RWPE2 (cell line): Measurements from ENCODE around the gene TFAP2B.
A peak's percentile ranks its signal among the peaks of the same experiment; 100 is the strongest.

ENCODE experiments used
- ATAC-seq: fragments of 200-7000 bp; cut with Tn5 transposase; 3 replicates; pipeline ENCODE4 v1.9.1; 2021; ENCODE audit warnings: low read depth
- DNase-seq: peaks from one replicate; pipeline ENCODE4 v3.0.0-alpha.2; 2020; ENCODE audit warnings: low spot score
- H3K27ac ChIP-seq: fragments of 450-650 bp; 2 replicates; pipeline ENCODE4 v1.5.1; 2017; ENCODE audit warnings: mild to moderate bottlenecking; ENCODE audit not compliant: poor library complexity, severe bottlenecking
- H3K27me3 ChIP-seq: fragments of 250-450 bp; sonication (Bioruptor Pico); 2 replicates; pipeline ENCODE4 v1.5.1; 2021; ENCODE audit warnings: mild to moderate bottlenecking, moderate library complexity; ENCODE audit not compliant: insufficient read depth, poor library complexity, severe bottlenecking
- H3K36me3 ChIP-seq: fragments of 250-450 bp; sonication (Bioruptor Pico); 2 replicates; pipeline ENCODE4 v1.5.1; 2020; ENCODE audit warnings: low read depth, mild to moderate bottlenecking, moderate library complexity
- H3K4me1 ChIP-seq: fragments of 250-450 bp; sonication (Bioruptor Pico); 2 replicates; pipeline ENCODE4 v1.5.1; 2021; ENCODE audit warnings: mild to moderate bottlenecking, moderate library complexity; ENCODE audit not compliant: insufficient read depth, poor library complexity, severe bottlenecking
- H3K4me3 ChIP-seq: fragments of 250-450 bp; sonication (Bioruptor Pico); 2 replicates; pipeline ENCODE4 v1.5.1; 2021; ENCODE audit warnings: mild to moderate bottlenecking, moderate library complexity; ENCODE audit not compliant: severe bottlenecking
- H3K9me3 ChIP-seq: fragments of 250-450 bp; sonication (Bioruptor Pico); 2 replicates; pipeline ENCODE4 v1.5.1; 2021; ENCODE audit warnings: mild to moderate bottlenecking, moderate library complexity; ENCODE audit not compliant: severe bottlenecking
- CTCF ChIP-seq: fragments of 450-650 bp; IDR thresholded peaks from one replicate; pipeline ENCODE4 v1.5.1; 2017; ENCODE audit warnings: mild to moderate bottlenecking, moderate library complexity; ENCODE audit not compliant: poor library complexity, severe bottlenecking

TFAP2B gene

GRCh38 chr6:50818673-50819072, at the start of gene TFAP2B:
Gene TFAP2B, plus strand, starts transcription at chr6:50818871. Its CDS starts 21 bp downstream, at chr6:50818892.
- Histone ChIP-seq H3K4me1 (no peaks in the 10 kb centered on the region), H3K9me3 (no peaks in the 10 kb centered on the region), H3K27me3 (peaks cover 79% of the 10 kb centered on the region), H3K27ac (no peak within 1 kb of the TSS), H3K36me3 (no peaks in the 10 kb centered on the region), H3K4me3 (no peak within 1 kb of the TSS)
- DNase-seq = no peak
- no peak for ATAC-seq
- no peak for TF ChIP-seq CTCF

- no peaks in the 10 kb centered on the region for H3K36me3 ChIP-seq
- H3K9me3 ChIP-seq = no peaks in the 10 kb centered on the region
- no peak for TF ChIP-seq CTCF
- DNase-seq (no peak), ATAC-seq (no peak)
- H3K4me3 ChIP-seq = no peak overlapping the region
- no peak overlapping the region for H3K27ac ChIP-seq
- no peaks in the 10 kb centered on the region for H3K27me3 ChIP-seq
- no peaks in the 10 kb centered on the region for H3K4me1 ChIP-seq
These were observed 40.0 kb upstream of the TFAP2B start for GRCh38 chr6:50778696-50779095.

- H3K4me3 ChIP-seq = no peak overlapping the region
- DNase-seq = no peak
- no peak overlapping the region for H3K27ac ChIP-seq
- H3K36me3 ChIP-seq = no peaks in the 10 kb centered on the region
- no peak for ATAC-seq
- H3K9me3 ChIP-seq = no peaks in the 10 kb centered on the region
- H3K27me3 ChIP-seq = no peaks in the 10 kb centered on the region
- TF ChIP-seq CTCF = no peak
- H3K4me1 ChIP-seq = no peaks in the 10 kb centered on the region
These were observed 38.3 kb upstream of the TFAP2B start for GRCh38 chr6:50780382-50780781.

- DNase-seq (no peak), ATAC-seq (peak; percentile 77)
- Histone ChIP-seq H3K9me3 (no peaks in the 10 kb centered on the region), H3K27ac (peak overlapping the region; percentile 26), H3K4me3 (no peak overlapping the region), H3K27me3 (no peaks in the 10 kb centered on the region), H3K4me1 (peaks cover 4% of the 10 kb centered on the region), H3K36me3 (no peaks in the 10 kb centered on the region)
- no peak for TF ChIP-seq CTCF
These were observed 32.8 kb upstream of the TFAP2B start for GRCh38 chr6:50785921-50786320.

- H3K27me3 ChIP-seq = no peaks in the 10 kb centered on the region
- H3K4me1 ChIP-seq = no peaks in the 10 kb centered on the region
- H3K4me3 ChIP-seq = no peak overlapping the region
- H3K36me3 ChIP-seq = no peaks in the 10 kb centered on the region
- TF ChIP-seq CTCF = peak; percentile 92
- H3K27ac ChIP-seq = no peak overlapping the region
- ATAC-seq (peak; percentile 61; the same call in 2 of the 3 replicates), DNase-seq (no peak)
- H3K9me3 ChIP-seq = no peaks in the 10 kb centered on the region
These were observed 26.7 kb upstream of the TFAP2B start for GRCh38 chr6:50791900-50792508.
